Stimulated activated naive CD4-positive, alpha-beta T cell treated with Interleukin-2 at 50 U/mL for 16 hours (primary cell): Measurements from ENCODE around the gene GON4L.
A peak's percentile ranks its signal among the peaks of the same experiment; 100 is the strongest.
"Not testable (repeated sequence)": the region's sequence is repeated elsewhere in the genome, so short reads cannot be mapped to it uniquely, and the experiment has no call there.

Source experiments
- DNase-seq: peaks from one replicate; lab custom pipeline; 2025; lab: John Stamatoyannopoulos, UW

Gene GON4L

GRCh38 chr1:155871390-155871789 is 14.4 kb upstream of the GON4L start:
- DNase-seq, result no peak

GRCh38 chr1:155867766-155868165 is 10.8 kb upstream of the GON4L start:
- no peak for DNase-seq

- no peak for DNase-seq
Observed at GRCh38 chr1:155864393-155864792, 7.4 kb upstream of the GON4L start.

GRCh38 chr1:155861896-155862295 is 4.9 kb upstream of the GON4L start:
- no peak for DNase-seq

GRCh38 chr1:155860970-155861510 is 4.0 kb upstream of the GON4L start:
- DNase-seq, result no peak

GRCh38 chr1:155859881-155860871 is 3.2 kb upstream of the GON4L start:
- peak; percentile 49 for DNase-seq

GRCh38 chr1:155859234-155859829 is 2.3 kb upstream of the GON4L start, which contains the start of gene SYT11:
Gene SYT11, plus strand, starts transcription at chr1:155859567. Its CDS starts 195 bp downstream, at chr1:155859762.
- peak; percentile 90 for DNase-seq

GRCh38 chr1:155858800-155859233 is 1.8 kb upstream of the GON4L start:
- DNase-seq, result peak; percentile 8

GRCh38 chr1:155856257-155856974 is 598 bp downstream of the GON4L start:
- DNase-seq, result no peak

- no peak for DNase-seq
Observed at GRCh38 chr1:155850345-155850744, 6.7 kb downstream of the GON4L start.

- no peak for DNase-seq
Observed at GRCh38 chr1:155847823-155848529, 9.0 kb downstream of the GON4L start.

GRCh38 chr1:155844860-155845421 is 12.1 kb downstream of the GON4L start:
- no peak for DNase-seq

- no peak for DNase-seq
Observed at GRCh38 chr1:155840386-155840785, 16.6 kb downstream of the GON4L start.

GRCh38 chr1:155835548-155835947 is 21.5 kb downstream of the GON4L start:
- no peak for DNase-seq

GRCh38 chr1:155834927-155835399 is 22.1 kb downstream of the GON4L start:
- DNase-seq, result not testable (repeated sequence)

GRCh38 chr1:155834296-155834926 is 22.6 kb downstream of the GON4L start:
- no peak for DNase-seq

- no peak for DNase-seq
Observed at GRCh38 chr1:155833665-155834295, 23.2 kb downstream of the GON4L start.

GRCh38 chr1:155831279-155831976 is 25.6 kb downstream of the GON4L start:
- no peak for DNase-seq

GRCh38 chr1:155827450-155827849 is 29.6 kb downstream of the GON4L start:
- DNase-seq, result no peak
